ENCODE results near the gene CCDC201.

- TF ChIP-seq CTCF (IDR thresholded peaks at IDR 0.05), result no peak
- no peak for TF ChIP-seq EP300 (IDR thresholded peaks at IDR 0.05)
These were observed 20.6 kb upstream of the CCDC201 start for GRCh38 chr7:45893374-45893995.
